K562 (cell line): ENCODE measurements around the gene ST6GALNAC2. TPM values are rescaled to one million over a fixed set of nuclear protein-coding genes. Genes with fewer than 3 reads are reported as not detected.

Source experiments
- ATF7 ChIP-seq: fragments of 450-650 bp; IDR thresholded peaks from 2 replicates; pipeline ENCODE4 v1.7.1; 2014; ENCODE audit warnings: mild to moderate bottlenecking, moderate library complexity
- CTBP1 ChIP-seq: fragments of 450-650 bp; IDR thresholded peaks from 2 replicates; pipeline ENCODE4 v1.6.1; 2016; ENCODE audit warnings: borderline replicate concordance
- ESRRB ChIP-seq: fragments of 250-450 bp; sonication (Bioruptor Pico); IDR thresholded peaks from 2 replicates; pipeline ENCODE4 v1.5.0; 2020; ENCODE audit warnings: mild to moderate bottlenecking, moderate library complexity, borderline replicate concordance
- MECOM ChIP-seq: fragments of 250-450 bp; sonication (Bioruptor Pico); IDR thresholded peaks from 2 replicates; pipeline ENCODE4 v1.8.0; 2022; ENCODE audit warnings: inconsistent platforms
- NFIX ChIP-seq: fragments of 250-450 bp; sonication (Bioruptor Pico); IDR thresholded peaks from 2 replicates; pipeline ENCODE4 v1.4.0; 2020; ENCODE audit warnings: low read depth, mild to moderate bottlenecking, moderate library complexity
- NFRKB ChIP-seq: fragments of 450-650 bp; IDR thresholded peaks from 2 replicates; pipeline ENCODE4 v1.6.1; 2016; ENCODE audit warnings: low read depth
- RBFOX2 ChIP-seq: fragments of 200-400 bp; formaldehyde crosslinking; IDR thresholded peaks from 2 replicates; pipeline ENCODE4 v1.6.1; 2017; ENCODE audit warnings: low read depth, mild to moderate bottlenecking, low read length, moderate library complexity
- RBM17 ChIP-seq: fragments of 200-400 bp; formaldehyde crosslinking; IDR thresholded peaks from 2 replicates; pipeline ENCODE4 v1.6.1; 2017; ENCODE audit warnings: low read depth, mild to moderate bottlenecking, low read length, borderline replicate concordance
- RCOR1 ChIP-seq, 2 experiments: IDR thresholded peaks; 2 replicates each; pipeline ENCODE4 v1.6.1; 2012; ENCODE audit warnings: low read depth in 2 of 2, low read length in 2 of 2, borderline replicate concordance in 1 of 2, improper control_type of control experiment in 1 of 2
- SREBF2 ChIP-seq: sonication (generic); formaldehyde crosslinking; IDR thresholded peaks from 2 replicates; pipeline ENCODE4 v1.4.0; 2020; ENCODE audit warnings: mild to moderate bottlenecking, missing genetic modification reagents
- SRSF3 ChIP-seq: fragments of 200-400 bp; formaldehyde crosslinking; IDR thresholded peaks from 2 replicates; pipeline ENCODE4 v1.6.1; 2016; ENCODE audit warnings: mild to moderate bottlenecking, low read length, moderate library complexity; ENCODE audit not compliant: insufficient read depth
- TOE1 ChIP-seq, 2 experiments: fragments of 450-650 bp in 1 of 2; sonication (generic) in 1 of 2; formaldehyde crosslinking in 1 of 2; IDR thresholded peaks; 2 replicates each; pipeline versions ENCODE4 v1.7.1 to v1.8.0; 2016 to 2022; ENCODE audit warnings: borderline replicate concordance in 2 of 2, mild to moderate bottlenecking in 2 of 2, antibody characterized with exemption in 1 of 2, inconsistent platforms in 1 of 2, low read depth in 1 of 2, missing genetic modification reagents in 1 of 2, moderate library complexity in 1 of 2
- ZNF124 ChIP-seq: sonication (generic); formaldehyde crosslinking; IDR thresholded peaks from 2 replicates; pipeline ENCODE4 v1.8.1; 2022; ENCODE audit warnings: missing genetic modification reagents
- ZNF232 ChIP-seq: sonication (generic); formaldehyde crosslinking; IDR thresholded peaks from 2 replicates; pipeline ENCODE4 v1.8.0; 2022; ENCODE audit warnings: mild to moderate bottlenecking, missing genetic modification reagents
- ZNF311 ChIP-seq: fragments of 250-450 bp; sonication (Bioruptor Pico); IDR thresholded peaks from 2 replicates; pipeline ENCODE4 v1.4.0; 2020; ENCODE audit warnings: mild to moderate bottlenecking, moderate library complexity
- polyA plus RNA-seq, 8 experiments: library from polyadenylated mRNA; depleted of rRNA in 4 of 8; stranded (reverse) in 5 of 8; unstranded in 3 of 8; fragments of >200 nt; fragmentation: Nextera tagmentation in 2 of 8; fragmentation: Illumina TruSeq in 1 of 8; extraction: Ambion mirVana in 2 of 8; extraction: Trizol in 1 of 8; gene quantifications; 2 replicates each; pipeline versions ENCODE4 v1.2.1 to v1.2.3, GENCODE V29; 2011 to 2014; ENCODE audit warnings: inconsistent platforms in 1 of 8, missing spikeins in 1 of 8
- total RNA-seq, 7 experiments: library from RNA; depleted of rRNA in 6 of 7; stranded (reverse); fragments of >200 nt in 6 of 7; fragmentation: Illumina TruSeq in 2 of 7; extraction: Trizol in 2 of 7; gene quantifications; 2 replicates each; pipeline versions ENCODE4 v1.2.1 to v1.2.3, GENCODE V29; 2011 to 2021; ENCODE audit warnings: low replicate concordance in 1 of 7
- TF ChIP-seq, protein P1 (sequence below): fragments of 200-800 bp; sonication (Bioruptor generic); IDR thresholded peaks from 2 replicates; pipeline ENCODE4 v1.6.1; 2017; ENCODE audit warnings: missing genetic modification characterization, missing compliant biosample characterization
- TF ChIP-seq, protein P2 (sequence below): fragments of 250-450 bp; sonication (Bioruptor Pico); IDR thresholded peaks from 2 replicates; pipeline ENCODE4 v1.4.0; 2020; ENCODE audit warnings: mild to moderate bottlenecking, moderate library complexity
- TF ChIP-seq, protein P3 (sequence below): fragments of 450-650 bp; formaldehyde crosslinking; IDR thresholded peaks from 2 replicates; pipeline ENCODE4 v1.4.0; 2020; ENCODE audit warnings: mild to moderate bottlenecking, moderate library complexity

ST6GALNAC2 gene
- total and polyA plus RNA-seq, 9 of the 15 experiments (the other 6 are each of a cell fraction or from before 2014, with no cell fraction given) = 0.18 TPM; not detected in 8

DNA sequence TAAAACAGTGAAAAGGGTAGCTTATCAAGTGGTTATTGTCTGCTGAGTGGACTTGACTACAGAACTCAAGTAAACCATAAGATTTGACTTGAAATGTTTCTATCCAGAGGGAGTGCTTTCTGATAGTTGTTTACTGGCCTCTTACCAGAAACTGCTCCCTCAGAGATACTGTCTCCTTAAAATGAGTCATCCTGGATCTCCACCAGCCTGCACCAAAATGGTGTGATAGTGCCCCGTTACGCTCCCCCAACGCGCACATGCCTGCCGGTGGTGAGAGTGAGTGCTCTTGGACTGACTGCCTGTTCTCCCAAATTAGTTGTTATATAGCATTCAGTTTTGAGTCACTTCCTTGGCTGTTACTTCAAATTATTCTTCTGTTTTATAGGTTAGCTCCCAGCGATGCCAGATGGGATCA is 22.9 kb downstream of the ST6GALNAC2 start (continued):
- no peak for TF ChIP-seq TOE1 (IDR thresholded peaks at IDR 0.05; ENCODE audit: borderline replicate concordance)
- no peak for TF ChIP-seq TOE1 (CRISPR knock-in tag; IDR thresholded peaks at IDR 0.05; ENCODE audit: borderline replicate concordance, low read depth)
- peak; percentile 59 for TF ChIP-seq ATF7
- TF ChIP-seq, protein P1, sequence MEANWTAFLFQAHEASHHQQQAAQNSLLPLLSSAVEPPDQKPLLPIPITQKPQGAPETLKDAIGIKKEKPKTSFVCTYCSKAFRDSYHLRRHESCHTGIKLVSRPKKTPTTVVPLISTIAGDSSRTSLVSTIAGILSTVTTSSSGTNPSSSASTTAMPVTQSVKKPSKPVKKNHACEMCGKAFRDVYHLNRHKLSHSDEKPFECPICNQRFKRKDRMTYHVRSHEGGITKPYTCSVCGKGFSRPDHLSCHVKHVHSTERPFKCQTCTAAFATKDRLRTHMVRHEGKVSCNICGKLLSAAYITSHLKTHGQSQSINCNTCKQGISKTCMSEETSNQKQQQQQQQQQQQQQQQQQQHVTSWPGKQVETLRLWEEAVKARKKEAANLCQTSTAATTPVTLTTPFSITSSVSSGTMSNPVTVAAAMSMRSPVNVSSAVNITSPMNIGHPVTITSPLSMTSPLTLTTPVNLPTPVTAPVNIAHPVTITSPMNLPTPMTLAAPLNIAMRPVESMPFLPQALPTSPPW (CRISPR knock-in tag) = 0 out of 2 replicates have a peak, but pooled peaks have one; percentile 15
- no peak for TF ChIP-seq NFIX (CRISPR knock-in tag)
- no peak for TF ChIP-seq ESRRB
- peak; percentile 31; the same call in 1 of the 2 replicates for TF ChIP-seq RBFOX2
- TF ChIP-seq SRSF3 = no peak
- no peak for TF ChIP-seq ZNF311 (CRISPR knock-in tag)
- peak in 1 of 2 experiments; percentile 31; a peak in 1 of 4 replicates for TF ChIP-seq RCOR1 (IDR thresholded peaks at IDR 0.05; ENCODE audit: borderline replicate concordance in 1 of 2, low read depth in 2 of 2, low read length in 2 of 2)
- no peak for TF ChIP-seq NFRKB
- TF ChIP-seq MECOM (CRISPR knock-in tag) = no peak
- peak; percentile 32; the same call in 1 of the 2 replicates for TF ChIP-seq CTBP1
- TF ChIP-seq ZNF232 (CRISPR knock-in tag) = no peak
- TF ChIP-seq, protein P2, sequence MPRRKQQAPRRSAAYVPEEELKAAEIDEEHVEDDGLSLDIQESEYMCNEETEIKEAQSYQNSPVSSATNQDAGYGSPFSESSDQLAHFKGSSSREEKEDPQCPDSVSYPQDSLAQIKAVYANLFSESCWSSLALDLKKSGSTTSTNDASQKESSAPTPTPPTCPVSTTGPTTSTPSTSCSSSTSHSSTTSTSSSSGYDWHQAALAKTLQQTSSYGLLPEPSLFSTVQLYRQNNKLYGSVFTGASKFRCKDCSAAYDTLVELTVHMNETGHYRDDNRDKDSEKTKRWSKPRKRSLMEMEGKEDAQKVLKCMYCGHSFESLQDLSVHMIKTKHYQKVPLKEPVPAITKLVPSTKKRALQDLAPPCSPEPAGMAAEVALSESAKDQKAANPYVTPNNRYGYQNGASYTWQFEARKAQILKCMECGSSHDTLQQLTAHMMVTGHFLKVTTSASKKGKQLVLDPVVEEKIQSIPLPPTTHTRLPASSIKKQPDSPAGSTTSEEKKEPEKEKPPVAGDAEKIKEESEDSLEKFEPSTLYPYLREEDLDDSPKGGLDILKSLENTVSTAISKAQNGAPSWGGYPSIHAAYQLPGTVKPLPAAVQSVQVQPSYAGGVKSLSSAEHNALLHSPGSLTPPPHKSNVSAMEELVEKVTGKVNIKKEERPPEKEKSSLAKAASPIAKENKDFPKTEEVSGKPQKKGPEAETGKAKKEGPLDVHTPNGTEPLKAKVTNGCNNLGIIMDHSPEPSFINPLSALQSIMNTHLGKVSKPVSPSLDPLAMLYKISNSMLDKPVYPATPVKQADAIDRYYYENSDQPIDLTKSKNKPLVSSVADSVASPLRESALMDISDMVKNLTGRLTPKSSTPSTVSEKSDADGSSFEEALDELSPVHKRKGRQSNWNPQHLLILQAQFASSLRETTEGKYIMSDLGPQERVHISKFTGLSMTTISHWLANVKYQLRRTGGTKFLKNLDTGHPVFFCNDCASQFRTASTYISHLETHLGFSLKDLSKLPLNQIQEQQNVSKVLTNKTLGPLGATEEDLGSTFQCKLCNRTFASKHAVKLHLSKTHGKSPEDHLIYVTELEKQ (CRISPR knock-in tag) = no peak
- TF ChIP-seq, protein P3, sequence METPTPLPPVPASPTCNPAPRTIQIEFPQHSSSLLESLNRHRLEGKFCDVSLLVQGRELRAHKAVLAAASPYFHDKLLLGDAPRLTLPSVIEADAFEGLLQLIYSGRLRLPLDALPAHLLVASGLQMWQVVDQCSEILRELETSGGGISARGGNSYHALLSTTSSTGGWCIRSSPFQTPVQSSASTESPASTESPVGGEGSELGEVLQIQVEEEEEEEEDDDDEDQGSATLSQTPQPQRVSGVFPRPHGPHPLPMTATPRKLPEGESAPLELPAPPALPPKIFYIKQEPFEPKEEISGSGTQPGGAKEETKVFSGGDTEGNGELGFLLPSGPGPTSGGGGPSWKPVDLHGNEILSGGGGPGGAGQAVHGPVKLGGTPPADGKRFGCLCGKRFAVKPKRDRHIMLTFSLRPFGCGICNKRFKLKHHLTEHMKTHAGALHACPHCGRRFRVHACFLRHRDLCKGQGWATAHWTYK (CRISPR knock-in tag) = no peak
- no peak for TF ChIP-seq RBM17
- no peak for TF ChIP-seq ZNF124 (CRISPR knock-in tag)
- no peak for TF ChIP-seq SREBF2 (CRISPR knock-in tag)
